Measurements from ENCODE around the gene PTPRS.

PTPRS gene

GRCh38 chr19:5355693-5356092 lies 15.1 kb upstream of the PTPRS start:
- DNase-seq (ENCODE audit: low read depth in 4 of 4, low spot score in 1 of 4), result no peak

- no peak for DNase-seq (ENCODE audit: low read depth in 4 of 4, low spot score in 1 of 4)
Observed at GRCh38 chr19:5355076-5355475, 14.5 kb upstream of the PTPRS start.

- peak in 1 of 4 experiments; percentile 12 for DNase-seq (ENCODE audit: low read depth in 4 of 4, low spot score in 1 of 4)
Observed at GRCh38 chr19:5354403-5354802, 13.8 kb upstream of the PTPRS start.

- DNase-seq (ENCODE audit: low read depth in 4 of 4, low spot score in 1 of 4), result no peak
Observed at GRCh38 chr19:5352229-5352763, 11.7 kb upstream of the PTPRS start.

- no peak for DNase-seq (ENCODE audit: low read depth in 4 of 4, low spot score in 1 of 4)
Observed at GRCh38 chr19:5351731-5352228, 11.2 kb upstream of the PTPRS start.

- no peak for DNase-seq (ENCODE audit: low read depth in 4 of 4, low spot score in 1 of 4)
Observed at GRCh38 chr19:5349041-5349440, 8.4 kb upstream of the PTPRS start.

- no peak for DNase-seq (ENCODE audit: low read depth in 4 of 4, low spot score in 1 of 4)
Observed at GRCh38 chr19:5345895-5346386, 5.3 kb upstream of the PTPRS start.

GRCh38 chr19:5343848-5344247 lies 3.2 kb upstream of the PTPRS start:
- DNase-seq (ENCODE audit: low read depth in 4 of 4, low spot score in 1 of 4), result no peak

GRCh38 chr19:5342573-5343201 lies 2.1 kb upstream of the PTPRS start:
- no peak for DNase-seq (ENCODE audit: low read depth in 4 of 4, low spot score in 1 of 4)

- DNase-seq (ENCODE audit: low read depth in 4 of 4, low spot score in 1 of 4), result no peak
Observed at GRCh38 chr19:5341981-5342380, 1.4 kb upstream of the PTPRS start.

- no peak for DNase-seq (ENCODE audit: low read depth in 4 of 4, low spot score in 1 of 4)
Observed at GRCh38 chr19:5341448-5341820, 822 bp upstream of the PTPRS start.

GRCh38 chr19:5339950-5340636 lies 519 bp downstream of the PTPRS start:
- DNase-seq (ENCODE audit: low read depth in 4 of 4, low spot score in 1 of 4), result no peak

- DNase-seq (ENCODE audit: low read depth in 4 of 4, low spot score in 1 of 4), result no peak
Observed at GRCh38 chr19:5339198-5339949, 1.2 kb downstream of the PTPRS start.

GRCh38 chr19:5338656-5339197 lies 1.9 kb downstream of the PTPRS start:
- DNase-seq (ENCODE audit: low read depth in 4 of 4, low spot score in 1 of 4), result no peak

GRCh38 chr19:5337708-5338655 lies 2.6 kb downstream of the PTPRS start:
- no peak for DNase-seq (ENCODE audit: low read depth in 4 of 4, low spot score in 1 of 4)

- no peak for DNase-seq (ENCODE audit: low read depth in 4 of 4, low spot score in 1 of 4)
Observed at GRCh38 chr19:5337126-5337525, 3.5 kb downstream of the PTPRS start.

- no peak for DNase-seq (ENCODE audit: low read depth in 4 of 4, low spot score in 1 of 4)
Observed at GRCh38 chr19:5336195-5336965, 4.2 kb downstream of the PTPRS start.

GRCh38 chr19:5335593-5335992 lies 5.0 kb downstream of the PTPRS start:
- no peak for DNase-seq (ENCODE audit: low read depth in 4 of 4, low spot score in 1 of 4)

- DNase-seq (ENCODE audit: low read depth in 4 of 4, low spot score in 1 of 4), result no peak
Observed at GRCh38 chr19:5334824-5335500, 5.7 kb downstream of the PTPRS start.

Measured in stimulated activated CD4-positive, alpha-beta T cell treated with anti-CD3 and anti-CD28 coated beads, Interleukin-1b, Interleukin-23, amount 100 ng/mL, for 24 hours (primary cell).